ENCODE data around the gene GRAMD1B.

The GRAMD1B gene

DNA sequence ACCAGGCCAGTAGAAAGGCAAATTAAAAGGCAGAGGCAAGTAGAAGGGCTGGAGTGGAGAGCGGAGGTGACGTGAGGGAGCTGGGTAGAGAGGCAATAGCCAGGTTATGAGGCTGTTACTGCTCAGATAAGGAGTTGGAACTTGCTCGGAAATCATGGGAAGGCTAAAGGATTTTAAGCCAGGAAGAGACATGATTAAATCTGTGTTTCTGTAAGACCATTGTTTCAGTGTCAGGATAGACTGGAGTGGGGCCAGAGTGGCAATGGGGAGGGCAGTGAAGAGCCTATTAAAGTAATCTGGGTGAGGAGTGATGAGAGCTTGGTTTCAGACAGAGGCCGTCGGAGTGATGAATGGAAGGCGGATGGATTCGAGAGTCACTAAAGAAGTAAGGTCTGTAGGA is 39.0 kb downstream of the GRAMD1B start:
- Histone ChIP-seq H3K9me3 (no peaks in the 10 kb centered on the region), H3K4me3 (ENCODE audit: low read depth in 1 of 2, low read length in 1 of 2) (no peak overlapping the region), H3K27me3 (no peaks in the 10 kb centered on the region), H3K36me3 (no peaks in the 10 kb centered on the region), H3K27ac (no peak overlapping the region), H3K4me1 (ENCODE audit: control insufficient read depth in 1 of 2, insufficient read depth in 1 of 2, low read depth in 1 of 2, low read length in 1 of 2) (peaks cover 14 to 15% of the 10 kb centered on the region in 2 experiments)
- TF ChIP-seq, protein P1, sequence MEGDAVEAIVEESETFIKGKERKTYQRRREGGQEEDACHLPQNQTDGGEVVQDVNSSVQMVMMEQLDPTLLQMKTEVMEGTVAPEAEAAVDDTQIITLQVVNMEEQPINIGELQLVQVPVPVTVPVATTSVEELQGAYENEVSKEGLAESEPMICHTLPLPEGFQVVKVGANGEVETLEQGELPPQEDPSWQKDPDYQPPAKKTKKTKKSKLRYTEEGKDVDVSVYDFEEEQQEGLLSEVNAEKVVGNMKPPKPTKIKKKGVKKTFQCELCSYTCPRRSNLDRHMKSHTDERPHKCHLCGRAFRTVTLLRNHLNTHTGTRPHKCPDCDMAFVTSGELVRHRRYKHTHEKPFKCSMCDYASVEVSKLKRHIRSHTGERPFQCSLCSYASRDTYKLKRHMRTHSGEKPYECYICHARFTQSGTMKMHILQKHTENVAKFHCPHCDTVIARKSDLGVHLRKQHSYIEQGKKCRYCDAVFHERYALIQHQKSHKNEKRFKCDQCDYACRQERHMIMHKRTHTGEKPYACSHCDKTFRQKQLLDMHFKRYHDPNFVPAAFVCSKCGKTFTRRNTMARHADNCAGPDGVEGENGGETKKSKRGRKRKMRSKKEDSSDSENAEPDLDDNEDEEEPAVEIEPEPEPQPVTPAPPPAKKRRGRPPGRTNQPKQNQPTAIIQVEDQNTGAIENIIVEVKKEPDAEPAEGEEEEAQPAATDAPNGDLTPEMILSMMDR (IDR thresholded peaks at IDR 0.05) = no peak

DNA sequence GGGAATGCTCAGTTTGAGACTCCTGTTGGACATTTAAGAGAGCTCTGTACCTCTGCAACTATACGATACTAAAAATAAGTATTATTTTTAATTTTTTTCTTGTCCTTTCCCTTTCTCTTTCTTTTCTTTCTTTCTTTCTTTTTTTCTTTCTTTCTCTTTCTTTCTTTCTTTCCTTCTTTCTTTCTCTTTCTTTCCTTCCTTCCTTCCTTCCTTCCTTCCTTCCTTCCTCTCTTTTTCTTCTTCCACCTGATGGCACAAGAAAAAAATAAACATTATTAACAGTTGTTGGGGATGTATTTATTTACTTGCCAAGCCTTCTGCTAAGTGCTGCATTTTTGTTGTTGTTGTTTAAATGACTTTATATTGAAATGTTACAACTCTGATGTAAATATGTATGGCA is 39.5 kb downstream of the GRAMD1B start:
- TF ChIP-seq, protein P1 (IDR thresholded peaks at IDR 0.05) = no peak
- Histone ChIP-seq H3K36me3 (no peaks in the 10 kb centered on the region), H3K27me3 (no peaks in the 10 kb centered on the region), H3K9me3 (no peaks in the 10 kb centered on the region), H3K4me1 (ENCODE audit: control insufficient read depth in 1 of 2, insufficient read depth in 1 of 2, low read depth in 1 of 2, low read length in 1 of 2) (peaks cover 14 to 15% of the 10 kb centered on the region in 2 experiments), H3K27ac (no peak overlapping the region), H3K4me3 (ENCODE audit: low read depth in 1 of 2, low read length in 1 of 2) (no peak overlapping the region)

- Histone ChIP-seq H3K4me1 (ENCODE audit: control insufficient read depth in 1 of 2, insufficient read depth in 1 of 2, low read depth in 1 of 2, low read length in 1 of 2) (peaks cover 7 to 11% of the 10 kb centered on the region in 2 experiments), H3K4me3 (ENCODE audit: low read depth in 1 of 2, low read length in 1 of 2) (no peak overlapping the region), H3K36me3 (no peaks in the 10 kb centered on the region), H3K27ac (no peak overlapping the region), H3K9me3 (no peaks in the 10 kb centered on the region), H3K27me3 (no peaks in the 10 kb centered on the region)
- TF ChIP-seq, protein P1 (IDR thresholded peaks at IDR 0.05) = no peak
Measured at GRCh38 chr11:123470842-123471241, 40.8 kb downstream of the GRAMD1B start.

DNA sequence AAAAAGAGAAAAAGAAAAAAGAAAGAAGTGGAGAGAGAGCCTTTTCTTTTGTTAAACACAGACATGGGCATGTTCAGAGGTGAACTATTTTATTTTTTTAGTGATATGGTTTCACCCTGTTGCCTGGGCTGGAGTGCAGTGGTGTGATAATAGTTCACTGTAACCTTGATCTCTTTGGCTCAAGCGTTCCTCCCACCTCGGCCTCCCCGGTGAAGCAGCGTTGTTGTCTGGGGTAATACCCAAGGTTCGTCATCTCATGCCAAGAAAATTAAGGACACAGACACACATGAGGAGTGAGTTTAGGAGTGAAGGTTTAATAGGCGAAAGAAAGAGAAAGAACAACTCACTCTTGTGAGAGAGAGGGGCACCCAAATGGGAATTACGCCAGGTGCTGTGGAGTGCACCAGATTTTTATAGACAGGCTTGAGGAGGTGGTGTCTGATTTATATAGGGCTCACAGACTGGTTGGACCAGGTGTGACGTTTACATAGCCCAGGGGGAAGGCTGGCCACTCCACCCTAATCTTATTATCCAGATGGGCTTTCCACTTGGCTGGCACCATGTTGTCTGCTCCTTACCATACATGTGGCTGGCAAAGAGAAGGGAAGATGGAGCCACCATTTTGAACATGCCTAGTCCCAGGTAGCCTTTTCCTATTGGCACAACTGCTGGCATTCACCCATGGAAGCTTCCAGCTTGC is 42.3 kb downstream of the GRAMD1B start:
- H3K27ac ChIP-seq = no peak overlapping the region
- H3K27me3 ChIP-seq = no peaks in the 10 kb centered on the region
- no peaks in the 10 kb centered on the region for H3K9me3 ChIP-seq
- no peak overlapping the region for H3K4me3 ChIP-seq (ENCODE audit: low read depth in 1 of 2, low read length in 1 of 2)
- no peaks in the 10 kb centered on the region for H3K36me3 ChIP-seq
- TF ChIP-seq, protein P1 (IDR thresholded peaks at IDR 0.05) = no peak
- H3K4me1 ChIP-seq (ENCODE audit: control insufficient read depth in 1 of 2, insufficient read depth in 1 of 2, low read depth in 1 of 2, low read length in 1 of 2) = no peaks in the 10 kb centered on the region

DNA sequence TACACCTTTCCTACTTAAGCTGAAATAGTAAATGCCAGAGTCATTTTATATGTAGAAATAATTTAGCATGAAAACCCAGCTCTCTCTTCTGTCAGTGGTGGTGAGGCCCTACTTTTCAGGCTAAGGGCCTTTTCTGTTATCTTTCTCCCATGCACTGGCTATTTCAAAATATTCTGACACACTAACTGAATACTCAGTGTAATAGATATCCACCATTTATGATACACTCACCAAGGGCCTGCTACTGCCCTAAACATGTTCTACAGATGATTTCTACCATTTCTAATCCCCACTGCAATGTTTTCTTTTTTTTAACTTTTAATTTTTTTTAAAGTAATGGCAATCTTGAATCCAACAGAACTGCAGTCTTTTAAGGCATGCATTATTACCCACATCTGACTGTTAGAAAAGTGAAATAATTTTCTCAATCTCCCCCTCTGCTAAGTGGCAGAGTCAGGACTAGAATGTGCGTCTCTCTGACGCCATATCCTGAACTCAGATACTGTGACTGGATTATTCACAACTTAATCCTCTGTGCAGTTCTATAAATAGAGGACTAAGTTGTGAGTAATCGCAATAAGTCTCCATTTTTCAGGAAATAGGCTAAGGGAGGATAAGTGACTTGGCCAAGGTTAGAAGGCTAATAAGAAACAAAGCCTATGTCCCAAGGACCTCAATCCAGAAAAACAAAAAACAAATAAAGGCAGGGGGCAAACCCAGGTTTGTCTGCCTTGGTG is 44.0 kb downstream of the GRAMD1B start:
- no peak overlapping the region for H3K4me3 ChIP-seq (ENCODE audit: low read depth in 1 of 2, low read length in 1 of 2)
- H3K4me1 ChIP-seq (ENCODE audit: control insufficient read depth in 1 of 2, insufficient read depth in 1 of 2, low read depth in 1 of 2, low read length in 1 of 2) = peaks cover 11% of the 10 kb centered on the region in 2 experiments
- H3K27ac ChIP-seq = no peak overlapping the region

More for the DNA sequence above, 44.0 kb downstream of the GRAMD1B start:
- TF ChIP-seq, protein P1 (IDR thresholded peaks at IDR 0.05) = no peak
- no peaks in the 10 kb centered on the region for H3K36me3 ChIP-seq
- no peaks in the 10 kb centered on the region for H3K27me3 ChIP-seq
- no peaks in the 10 kb centered on the region for H3K9me3 ChIP-seq

Data from neutrophil (primary cell).